GM18508 (cell line): ENCODE results near the gene OCSTAMP.

ENCODE experiments used
- ATAC-seq: cut with Tn5 transposase; IDR thresholded peaks from one replicate; pipeline ENCODE4 v1.9.1; 2021; ENCODE audit warnings: moderate number of reproducible peaks; ENCODE audit not compliant: insufficient read depth, unreplicated experiment

OCSTAMP gene

GRCh38 chr20:46573788-46574584, 23.5 kb upstream of the OCSTAMP start:
- ATAC-seq = no peak

- no peak for ATAC-seq
These were observed 22.8 kb upstream of the OCSTAMP start for GRCh38 chr20:46573234-46573633.

GRCh38 chr20:46572790-46573189, 22.3 kb upstream of the OCSTAMP start:
- ATAC-seq = no peak

- ATAC-seq = no peak
These were observed 21.7 kb upstream of the OCSTAMP start for GRCh38 chr20:46572153-46572552.

- no peak for ATAC-seq
These were observed 21.0 kb upstream of the OCSTAMP start for GRCh38 chr20:46571418-46571817.

- ATAC-seq = no peak
These were observed 20.5 kb upstream of the OCSTAMP start for GRCh38 chr20:46570956-46571355.

GRCh38 chr20:46569961-46570360, 19.5 kb upstream of the OCSTAMP start:
- ATAC-seq = no peak

GRCh38 chr20:46568570-46569129, 18.2 kb upstream of the OCSTAMP start:
- no peak for ATAC-seq

- no peak for ATAC-seq
These were observed 15.7 kb upstream of the OCSTAMP start for GRCh38 chr20:46566125-46566524.

GRCh38 chr20:46564241-46564957, 13.9 kb upstream of the OCSTAMP start:
- no peak for ATAC-seq

- no peak for ATAC-seq
These were observed 13.4 kb upstream of the OCSTAMP start for GRCh38 chr20:46563860-46564221.

GRCh38 chr20:46563170-46563859, 12.9 kb upstream of the OCSTAMP start:
- ATAC-seq = no peak

- ATAC-seq = no peak
These were observed 12.1 kb upstream of the OCSTAMP start for GRCh38 chr20:46562373-46563169.

- no peak for ATAC-seq
These were observed 11.5 kb upstream of the OCSTAMP start for GRCh38 chr20:46562009-46562372.

GRCh38 chr20:46559685-46560440, 9.4 kb upstream of the OCSTAMP start:
- no peak for ATAC-seq

- no peak for ATAC-seq
These were observed 8.5 kb upstream of the OCSTAMP start for GRCh38 chr20:46559001-46559400.

- no peak for ATAC-seq
These were observed 8.1 kb upstream of the OCSTAMP start for GRCh38 chr20:46558511-46558959.

- no peak for ATAC-seq
These were observed 6.9 kb upstream of the OCSTAMP start for GRCh38 chr20:46557231-46557956.
